Heart right ventricle (tissue), 16 donors: ENCODE measurements around the gene C10orf95. TPM values are rescaled to one million over a fixed set of nuclear protein-coding genes. Genes with fewer than 3 reads are reported as not detected.

ENCODE experiments used
- ATAC-seq, 8 donors: fragments of 200-7000 bp; cut with Tn5 transposase; one replicate each; pipeline ENCODE4 v1.9.1; 2020; ENCODE audit warnings: mild to moderate bottlenecking in 8 of 8, moderate library complexity in 8 of 8, moderate number of reproducible peaks in 1 of 8
- DNase-seq, 2 donors: peaks; one replicate each; pipeline ENCODE4 v3.0.0-alpha.2; 2020
- H3K27ac ChIP-seq, 10 donors: fragments of 200-600 bp; sonication (generic) in 2 of 10; one replicate each; pipeline versions ENCODE4 v1.5.0 to v1.8.0; 2020 to 2022; ENCODE audit warnings: mild to moderate bottlenecking in 3 of 10
- H3K27me3 ChIP-seq, 7 donors: fragments of 200-600 bp; one replicate each; pipeline ENCODE4 v1.8.0; 2021 to 2022; ENCODE audit warnings: mild to moderate bottlenecking in 2 of 7
- H3K36me3 ChIP-seq, 9 donors: fragments of 200-600 bp; sonication (generic) in 1 of 9; one replicate each; pipeline versions ENCODE4 v1.5.0 to v1.8.0; 2020 to 2022; ENCODE audit warnings: mild to moderate bottlenecking in 2 of 9
- H3K4me1 ChIP-seq, 9 donors: fragments of 200-600 bp; sonication (generic) in 1 of 9; one replicate each; pipeline versions ENCODE4 v1.5.0 to v1.8.0; 2020 to 2022; ENCODE audit warnings: mild to moderate bottlenecking in 4 of 9
- H3K4me3 ChIP-seq, 10 donors: fragments of 200-600 bp; sonication (generic) in 2 of 10; one replicate each; pipeline versions ENCODE4 v1.5.0 to v1.8.0; 2020 to 2022; ENCODE audit warnings: mild to moderate bottlenecking in 7 of 10, moderate library complexity in 2 of 10
- H3K9me3 ChIP-seq, 11 donors: fragments of 200-600 bp in 10 of 11; sonication (generic) in 2 of 11; one replicate each; pipeline versions ENCODE4 v1.5.0 to v1.8.0; 2013 to 2022; ENCODE audit warnings: mild to moderate bottlenecking in 2 of 11, control low read depth in 1 of 11, moderate library complexity in 1 of 11
- CTCF ChIP-seq, 9 donors: fragments of 200-600 bp; sonication (generic) in 2 of 9; IDR thresholded peaks; one replicate each; pipeline versions ENCODE4 v1.5.0 to v1.8.0; 2021 to 2022; ENCODE audit warnings: antibody characterized with exemption in 9 of 9, mild to moderate bottlenecking in 5 of 9, moderate library complexity in 1 of 9
- WGBS, 2 donors: extraction: QIAGEN DNeasy Blood & Tissue Kit; methylation state at CpG; one replicate each; pipeline ENCODE4 v1.1.7; 2013; ENCODE audit warnings: inconsistent platforms in 1 of 2; 5-methylcytosine and 5-hydroxymethylcytosine counted together
- intact Hi-C, 10 donors: fragments of 100-400 bp; cut with DNase I; formaldehyde crosslinking; loops; one replicate each; pipeline versions ENCODE4 v1.11.1 to v1.14.2; 2022
- polyA plus RNA-seq, 2 donors: library from polyadenylated mRNA; stranded (reverse); fragments of 200-250 nt; gene quantifications; one replicate each; pipeline ENCODE4 v1.2.3, GENCODE V29; 2013
- total RNA-seq, 10 donors: library from RNA; stranded (reverse); fragmentation: NEBNext Ultra II Directional in 3 of 10; extraction: Animal tissue kit (Norgen Biotek cat#: 25700) in 3 of 10; gene quantifications; one replicate each; pipeline versions ENCODE4 v1.2.1 to v1.2.4, GENCODE V29; 2021 to 2023
- donor health status: Arrhythmogenic right ventricular cardiomyopathy.
- donor health status: ischemic (EF 13 %, LVEDD 7.1; RV severe dilation, severe dysfunction).
- donor health status: healthy with polysubstance abuse.
- donor health status: DM: no; HTN: yes; CAD: no.
- donor health status: DM: no; HTN: no; CAD: no.
- donor health status: ischemic (EF 25% LVEDD 6.9; RV normal size, moderate dysfunction).
- donor health status: ischemic (EF 25% LVEDD 5.7; RV mildly dilated, moderate dysfunction).
- donor health status: healthy.
- donor health status: DM: yes; HTN: yes; CAD: no.
- donor health status: Ischemic cardiomyopathy.
- donor health status: ischemic (EF 35%, LVEDD 5.7; RV mildly dilated, moderate dysfunction).
- donor health status: nonischemic (EF 11% LVEDD 7.7; RV severe dilation, severe dysfunction).
- donor health status: DM: yes; HTN: yes; CAD: no.
- donor health status: PGD.
- donor health status: ischemic (EF 29% LVEDD 5.4; RV normal size, mild dysfunction).
- donor health status: nonischemic (EF 23%, LVEDD 6.1; RV moderate dilation, normal function).

Gene C10orf95
- total and polyA plus RNA-seq, 12 donors: not detected

GRCh38 chr10:102407425-102408130, 43.8 kb downstream of the C10orf95 start:
- WGBS, 2 donors: 83 to 84% methylated on average over 13 of the region's 13 CpGs
- Histone ChIP-seq H3K4me1 (peaks cover 0 to 24% (median 13%) of the 10 kb centered on the region in 9 donors), H3K27ac (no peak overlapping the region), H3K27me3 (peaks cover 13 to 57% (median 51%) of the 10 kb centered on the region in 7 donors), H3K4me3 (no peak overlapping the region), H3K9me3 (no peaks in the 10 kb centered on the region), H3K36me3 (peaks cover 0 to 10% (median 0%) of the 10 kb centered on the region in 9 donors)
- DNase-seq: no peak
- TF ChIP-seq CTCF (IDR thresholded peaks at IDR 0.05): no peak
- no peak for ATAC-seq
- intact Hi-C loops: no loop called here

GRCh38 chr10:102406815-102407214, 44.5 kb downstream of the C10orf95 start:
- TF ChIP-seq CTCF (IDR thresholded peaks at IDR 0.05): no peak
- Histone ChIP-seq H3K4me3 (no peak overlapping the region), H3K27ac (no peak overlapping the region), H3K9me3 (no peaks in the 10 kb centered on the region), H3K36me3 (peaks cover 0 to 18% (median 4%) of the 10 kb centered on the region in 9 donors), H3K4me1 (peaks cover 0 to 24% (median 13%) of the 10 kb centered on the region in 9 donors), H3K27me3 (peaks cover 13 to 49% (median 43%) of the 10 kb centered on the region in 7 donors)
- 91 to 97% methylated on average over 2 of the region's 2 CpGs for WGBS, 2 donors
- intact Hi-C loops: no loop called here
- no peak for ATAC-seq
- no peak for DNase-seq

GRCh38 chr10:102405632-102406031, 45.7 kb downstream of the C10orf95 start:
- DNase-seq: no peak
- WGBS, 2 donors: 81 to 82% methylated on average over 6 of the region's 6 CpGs
- Histone ChIP-seq H3K4me3 (no peak overlapping the region), H3K4me1 (peaks cover 0 to 21% (median 13%) of the 10 kb centered on the region in 9 donors), H3K27me3 (peaks cover 12 to 37% (median 32%) of the 10 kb centered on the region in 7 donors), H3K36me3 (peaks cover 0 to 30% (median 12%) of the 10 kb centered on the region in 9 donors), H3K9me3 (no peaks in the 10 kb centered on the region), H3K27ac (no peak overlapping the region)
- ATAC-seq: no peak
- intact Hi-C loops: loop anchor here in 1 of 10 donors (1.0 kb wide), 1 partner anchor 174 kb away; no protein-coding TSS in a partner anchor
- no peak for TF ChIP-seq CTCF (IDR thresholded peaks at IDR 0.05)

GRCh38 chr10:102405108-102405571, 46.2 kb downstream of the C10orf95 start:
- Histone ChIP-seq H3K4me1 (peaks cover 0 to 17% (median 11%) of the 10 kb centered on the region in 9 donors), H3K9me3 (no peaks in the 10 kb centered on the region), H3K27ac (no peak overlapping the region), H3K36me3 (peaks cover 0 to 35% (median 12%) of the 10 kb centered on the region in 9 donors), H3K4me3 (no peak overlapping the region), H3K27me3 (peaks cover 7 to 32% (median 27%) of the 10 kb centered on the region in 7 donors)
- no peak for TF ChIP-seq CTCF (IDR thresholded peaks at IDR 0.05)
- ATAC-seq: no peak
- DNase-seq: no peak
- intact Hi-C loops: loop anchor here in 1 of 10 donors (1.0 kb wide), 1 partner anchor 174 kb away; no protein-coding TSS in a partner anchor
- WGBS, 2 donors: 83 to 84% methylated on average over 19 of the region's 19 CpGs
